Measurements from ENCODE around the gene CDKL4.

GRCh38 chr2:39183673-39184072 is 60.1 kb downstream of the CDKL4 start:
- TF ChIP-seq ZNF624 (tag by site-specific recombination; IDR thresholded peaks at IDR 0.05) (no peak), CTCF (tag by site-specific recombination; IDR thresholded peaks at IDR 0.05) (no peak), HOXD13 (CRISPR knock-in tag; IDR thresholded peaks at IDR 0.05; ENCODE audit: borderline replicate concordance) (no peak), PRDM2 (tag by site-specific recombination; IDR thresholded peaks at IDR 0.05; ENCODE audit: borderline replicate concordance) (no peak), ZNF701 (tag by site-specific recombination; IDR thresholded peaks at IDR 0.05) (no peak), ZNF571 (tag by site-specific recombination; IDR thresholded peaks at IDR 0.05) (no peak), ZNF184 (tag by site-specific recombination; IDR thresholded peaks at IDR 0.05) (no peak), ZNF561 (tag by site-specific recombination; IDR thresholded peaks at IDR 0.05; ENCODE audit: borderline replicate concordance) (no peak), ZNF580 (tag by site-specific recombination; IDR thresholded peaks at IDR 0.05) (no peak), GFI1B (tag by site-specific recombination; IDR thresholded peaks at IDR 0.05) (no peak), ZBTB17 (tag by site-specific recombination; IDR thresholded peaks at IDR 0.05) (no peak), KLF1 (tag by site-specific recombination; IDR thresholded peaks at IDR 0.05) (no peak), ZNF747 (tag by site-specific recombination; IDR thresholded peaks at IDR 0.05) (no peak), ZBTB21 (tag by site-specific recombination; IDR thresholded peaks at IDR 0.05) (no peak)
